ENCODE data around the gene GATA2. TPM values are rescaled to one million over a fixed set of nuclear protein-coding genes. Genes with fewer than 3 reads are reported as not detected.

Gene GATA2
- total RNA-seq, 6 experiments from 2014 or later = 71.0 to 97.5 (median 79.6) TPM

DNA sequence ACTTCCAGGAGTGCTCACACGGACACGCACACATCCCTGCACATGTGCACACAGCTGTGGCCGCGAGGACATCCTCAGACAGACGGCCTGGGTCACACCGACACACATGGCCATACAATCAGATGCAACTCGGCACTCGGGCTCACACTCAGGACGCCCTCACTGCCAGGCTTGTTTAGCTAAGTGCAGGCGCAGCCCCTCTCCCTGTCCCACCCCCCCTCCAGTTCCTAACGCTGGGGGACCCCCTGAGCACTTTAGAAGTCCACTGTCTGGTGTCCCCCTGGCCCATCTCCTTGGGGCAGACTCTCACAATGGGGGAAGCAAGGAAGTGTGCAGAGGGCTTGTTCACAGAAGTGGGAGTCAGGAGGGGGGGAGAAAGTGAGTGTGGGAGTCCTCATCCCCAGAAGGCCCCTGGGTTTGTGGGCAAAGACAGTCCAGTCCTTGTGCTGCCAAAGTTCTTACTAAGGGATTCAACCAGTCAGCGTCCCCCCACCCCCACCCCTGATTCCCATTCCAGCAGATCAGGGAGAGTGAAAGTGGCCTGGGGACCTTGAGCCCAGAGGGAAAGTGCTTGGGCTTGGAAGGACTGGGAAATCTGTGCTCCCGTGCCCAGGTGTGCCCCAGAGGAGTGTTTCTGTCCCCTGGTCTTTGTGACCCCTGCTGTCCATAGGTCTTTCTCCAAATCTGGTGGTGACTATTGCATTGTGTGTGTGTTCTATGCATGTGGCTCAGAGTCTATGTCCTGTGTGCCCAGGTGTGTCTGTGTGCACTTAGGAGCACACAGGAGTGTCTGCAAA is 767 bp upstream of the GATA2 start:
- peak overlapping the region; percentile 78 for H3K4me3 Mint-ChIP-seq

DNA sequence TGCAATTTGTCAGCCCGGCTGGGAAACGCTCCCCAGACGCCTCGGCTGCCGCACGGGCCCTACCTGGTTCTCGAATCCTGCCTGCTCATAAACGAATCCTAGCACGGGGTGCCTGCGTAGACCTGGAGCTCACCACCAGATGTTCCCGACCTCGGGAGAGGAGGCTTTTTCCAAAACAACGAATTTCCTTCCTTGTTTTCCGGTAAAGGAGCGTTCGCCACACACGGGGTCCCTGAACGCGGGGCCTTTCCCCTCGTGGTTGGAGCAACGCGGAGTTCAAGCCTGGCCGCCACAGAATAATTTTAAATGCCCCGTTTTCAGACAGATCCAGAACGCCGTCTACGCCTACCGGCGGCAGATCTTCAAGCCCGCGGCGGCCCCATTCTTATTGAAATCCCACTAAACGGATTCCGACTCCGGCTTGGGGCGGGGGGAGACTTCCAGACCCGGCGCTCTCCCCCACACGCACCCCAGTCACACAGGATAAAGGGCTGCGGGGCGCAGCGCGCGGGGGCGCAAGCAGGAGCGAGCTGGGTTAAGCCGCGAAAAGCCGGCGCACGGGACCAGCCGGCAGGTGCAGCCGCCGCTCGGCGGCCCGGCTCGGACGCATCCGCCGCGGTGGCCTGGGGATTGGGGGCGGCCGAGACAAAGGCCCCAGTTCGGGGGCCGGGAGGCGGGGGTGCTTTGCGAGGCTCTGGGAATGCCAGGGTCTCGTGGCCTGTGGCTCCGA is 895 bp downstream of the GATA2 start:
- peaks cover 23% of the 10 kb centered on the region for H3K4me1 Mint-ChIP-seq (ENCODE audit: low read depth)
- peaks cover 7% of the 10 kb centered on the region for H3K27me3 Mint-ChIP-seq (ENCODE audit: insufficient read depth)
- peak overlapping the region; percentile 100 for H3K4me3 Mint-ChIP-seq
- no peaks in the 10 kb centered on the region for H3K9me3 Mint-ChIP-seq
- peaks cover 22% of the 10 kb centered on the region for H3K36me3 Mint-ChIP-seq (ENCODE audit: low read depth)
- DNase-seq = no peak
- peak overlapping the region; percentile 94 for H3K27ac Mint-ChIP-seq
- TF ChIP-seq, protein P1, sequence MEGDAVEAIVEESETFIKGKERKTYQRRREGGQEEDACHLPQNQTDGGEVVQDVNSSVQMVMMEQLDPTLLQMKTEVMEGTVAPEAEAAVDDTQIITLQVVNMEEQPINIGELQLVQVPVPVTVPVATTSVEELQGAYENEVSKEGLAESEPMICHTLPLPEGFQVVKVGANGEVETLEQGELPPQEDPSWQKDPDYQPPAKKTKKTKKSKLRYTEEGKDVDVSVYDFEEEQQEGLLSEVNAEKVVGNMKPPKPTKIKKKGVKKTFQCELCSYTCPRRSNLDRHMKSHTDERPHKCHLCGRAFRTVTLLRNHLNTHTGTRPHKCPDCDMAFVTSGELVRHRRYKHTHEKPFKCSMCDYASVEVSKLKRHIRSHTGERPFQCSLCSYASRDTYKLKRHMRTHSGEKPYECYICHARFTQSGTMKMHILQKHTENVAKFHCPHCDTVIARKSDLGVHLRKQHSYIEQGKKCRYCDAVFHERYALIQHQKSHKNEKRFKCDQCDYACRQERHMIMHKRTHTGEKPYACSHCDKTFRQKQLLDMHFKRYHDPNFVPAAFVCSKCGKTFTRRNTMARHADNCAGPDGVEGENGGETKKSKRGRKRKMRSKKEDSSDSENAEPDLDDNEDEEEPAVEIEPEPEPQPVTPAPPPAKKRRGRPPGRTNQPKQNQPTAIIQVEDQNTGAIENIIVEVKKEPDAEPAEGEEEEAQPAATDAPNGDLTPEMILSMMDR (IDR thresholded peaks at IDR 0.05) = no peak

More for the DNA sequence above, 767 bp upstream of the GATA2 start:
- Mint-ChIP-seq H3K27ac (peak overlapping the region; percentile 72; the same call in 1 of the 2 replicates), H3K27me3 (ENCODE audit: insufficient read depth) (peaks cover 9% of the 10 kb centered on the region), H3K4me1 (ENCODE audit: low read depth) (peaks cover 32% of the 10 kb centered on the region), H3K9me3 (no peaks in the 10 kb centered on the region), H3K36me3 (ENCODE audit: low read depth) (peaks cover 22% of the 10 kb centered on the region)
- DNase-seq = no peak
- TF ChIP-seq, protein P1 (IDR thresholded peaks at IDR 0.05) = no peak

DNA sequence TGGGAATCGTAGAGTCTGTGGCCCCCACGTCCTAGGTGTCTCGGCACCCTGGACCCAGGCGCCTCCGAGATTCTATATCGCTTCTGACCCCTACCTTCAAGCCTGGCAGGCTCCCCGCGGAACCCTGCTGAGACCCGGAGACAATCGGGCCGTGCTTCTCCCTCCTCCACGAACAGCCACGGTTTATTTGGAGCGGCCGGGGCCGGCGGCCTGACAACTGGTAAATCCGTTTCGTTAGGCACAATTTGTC is 1.4 kb downstream of the GATA2 start:
- no peaks in the 10 kb centered on the region for H3K9me3 Mint-ChIP-seq
- TF ChIP-seq, protein P1 (IDR thresholded peaks at IDR 0.05) = no peak
- peaks cover 25% of the 10 kb centered on the region for H3K36me3 Mint-ChIP-seq (ENCODE audit: low read depth)
- peak overlapping the region; percentile 94 for H3K27ac Mint-ChIP-seq
- H3K4me1 Mint-ChIP-seq (ENCODE audit: low read depth) = peaks cover 21% of the 10 kb centered on the region
- DNase-seq = no peak
- H3K27me3 Mint-ChIP-seq (ENCODE audit: insufficient read depth) = peaks cover 7% of the 10 kb centered on the region
- H3K4me3 Mint-ChIP-seq = peak overlapping the region; percentile 100

DNA sequence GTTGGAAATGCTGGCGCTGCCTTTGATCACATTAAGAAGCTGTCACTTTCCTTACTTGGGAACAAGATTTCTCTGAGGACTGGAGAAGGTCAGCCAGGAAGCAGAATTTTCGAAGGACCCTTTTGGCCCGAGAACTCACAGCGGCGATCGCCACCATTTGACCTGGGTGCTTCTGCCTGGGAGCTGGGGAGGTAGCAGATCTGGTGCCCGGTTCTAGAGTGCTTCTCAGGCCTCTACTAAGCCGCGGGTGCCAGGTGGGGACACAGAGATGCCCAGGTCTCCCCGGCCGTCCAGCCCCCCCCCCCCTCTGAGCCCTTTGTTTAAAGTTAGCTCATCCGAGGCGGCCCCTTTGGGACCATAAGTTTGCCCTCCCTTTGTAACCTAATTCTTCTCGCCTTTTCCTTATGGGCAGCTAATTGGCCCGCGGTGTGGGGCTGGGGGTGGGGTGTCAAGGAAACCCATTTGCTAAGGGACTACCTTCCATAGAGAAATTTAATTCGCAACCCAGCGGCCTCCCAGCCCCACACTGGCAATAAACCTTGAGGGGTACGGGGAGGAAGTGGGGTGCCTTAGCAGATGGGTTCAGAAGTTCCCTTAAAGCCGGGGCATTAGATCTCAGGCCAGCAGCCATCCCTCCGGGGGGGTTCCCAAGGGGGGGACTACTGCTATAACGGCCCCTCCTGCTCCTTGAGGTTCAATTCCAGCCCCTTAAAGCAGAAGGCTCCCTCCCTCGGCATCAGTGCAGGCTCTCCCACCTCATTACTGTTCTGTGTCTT is 1.9 kb downstream of the GATA2 start:
- DNase-seq = no peak
- TF ChIP-seq, protein P1 (IDR thresholded peaks at IDR 0.05) = no peak
- H3K27ac Mint-ChIP-seq = peak overlapping the region; percentile 94
- H3K9me3 Mint-ChIP-seq = no peaks in the 10 kb centered on the region
- peaks cover 18% of the 10 kb centered on the region for H3K4me1 Mint-ChIP-seq (ENCODE audit: low read depth)
- H3K27me3 Mint-ChIP-seq (ENCODE audit: insufficient read depth) = peaks cover 7% of the 10 kb centered on the region
- H3K36me3 Mint-ChIP-seq (ENCODE audit: low read depth) = peaks cover 28% of the 10 kb centered on the region
- peak overlapping the region; percentile 100 for H3K4me3 Mint-ChIP-seq

DNA sequence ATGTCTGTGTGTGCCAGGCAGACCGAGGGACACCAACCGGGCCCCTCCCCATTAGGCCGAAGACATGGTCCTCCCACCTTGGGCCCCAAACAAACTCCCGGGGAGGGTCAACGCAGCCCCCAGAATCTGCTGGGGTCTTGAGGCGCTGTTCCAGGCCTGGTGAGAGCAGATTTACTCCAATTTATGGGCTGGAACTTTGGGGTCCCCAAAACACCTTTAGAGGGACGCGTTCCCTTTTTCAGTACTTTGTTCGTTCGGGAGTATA is 2.4 kb downstream of the GATA2 start:
- DNase-seq = no peak
- peaks cover 15% of the 10 kb centered on the region for H3K4me1 Mint-ChIP-seq (ENCODE audit: low read depth)
- H3K9me3 Mint-ChIP-seq = no peaks in the 10 kb centered on the region
- TF ChIP-seq, protein P1 (IDR thresholded peaks at IDR 0.05) = no peak
- H3K36me3 Mint-ChIP-seq (ENCODE audit: low read depth) = peaks cover 29% of the 10 kb centered on the region
- H3K27me3 Mint-ChIP-seq (ENCODE audit: insufficient read depth) = peaks cover 7% of the 10 kb centered on the region
- peak overlapping the region; percentile 100 for H3K4me3 Mint-ChIP-seq
- peak overlapping the region; percentile 94 for H3K27ac Mint-ChIP-seq
